NCI-H1694 treated with DMSO at 0.1 percent for 48 hours (cell line): ENCODE measurements around the gene PDGFC.

ENCODE experiments used
- DNase-seq: peaks from one replicate; lab custom pipeline; 2025; lab: John Stamatoyannopoulos, UW

Gene PDGFC

DNA sequence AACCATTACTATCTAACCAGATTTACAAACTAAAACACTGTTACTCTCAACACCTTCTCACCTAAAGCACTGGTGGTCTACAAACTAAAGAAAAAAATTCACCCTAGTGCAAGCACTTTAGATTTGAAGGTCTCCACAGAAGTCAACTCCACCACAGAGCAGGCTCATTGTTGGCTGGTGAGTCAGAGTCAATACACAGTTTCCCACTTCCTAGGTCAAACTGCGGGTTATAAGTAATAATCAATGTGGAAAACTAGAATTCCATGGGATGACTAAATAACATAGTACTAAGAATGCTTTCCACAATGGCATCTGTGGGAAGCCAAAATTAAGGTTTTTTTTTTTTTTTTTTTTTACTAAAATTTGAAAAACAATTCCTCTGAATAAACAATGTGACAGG is 191.8 kb downstream of the PDGFC start:
- no peak for DNase-seq

DNA sequence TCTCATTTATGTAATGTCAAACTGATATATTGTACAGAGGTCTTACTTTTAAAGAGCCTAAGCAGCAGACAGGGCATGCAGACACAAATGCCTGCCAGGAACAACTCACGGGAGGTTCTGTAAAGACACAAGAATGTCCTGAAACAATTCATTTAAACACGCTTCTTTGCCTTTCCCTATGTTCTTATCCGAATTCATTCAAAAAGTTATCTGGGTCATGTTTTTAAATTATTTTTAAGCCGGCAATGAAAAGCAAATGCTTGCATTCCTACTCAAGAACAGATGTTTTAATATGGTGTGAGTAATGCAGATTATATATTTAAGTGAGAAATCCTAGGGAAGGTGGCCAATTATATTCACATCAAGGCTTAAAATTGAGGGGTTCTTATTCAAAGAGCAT is 192.6 kb downstream of the PDGFC start:
- DNase-seq: no peak

DNA sequence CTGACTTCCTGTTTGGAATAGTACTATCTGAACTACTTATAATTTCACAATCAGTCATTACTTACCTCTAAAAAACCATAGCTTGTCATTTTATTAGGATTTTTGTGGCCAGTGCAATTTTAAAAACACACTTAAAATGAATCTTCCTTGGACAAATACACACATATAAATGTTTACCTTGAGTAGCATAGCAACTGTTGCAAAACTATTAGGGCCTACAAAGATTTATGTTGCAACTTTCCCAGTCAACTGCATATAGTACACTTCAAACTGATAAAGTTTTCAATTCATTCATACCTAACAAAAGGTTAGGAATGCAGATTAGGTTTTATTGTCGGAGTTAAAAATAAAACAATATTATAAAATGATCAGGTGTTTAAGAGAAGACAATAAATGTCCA is 193.0 kb downstream of the PDGFC start:
- DNase-seq: no peak

DNA sequence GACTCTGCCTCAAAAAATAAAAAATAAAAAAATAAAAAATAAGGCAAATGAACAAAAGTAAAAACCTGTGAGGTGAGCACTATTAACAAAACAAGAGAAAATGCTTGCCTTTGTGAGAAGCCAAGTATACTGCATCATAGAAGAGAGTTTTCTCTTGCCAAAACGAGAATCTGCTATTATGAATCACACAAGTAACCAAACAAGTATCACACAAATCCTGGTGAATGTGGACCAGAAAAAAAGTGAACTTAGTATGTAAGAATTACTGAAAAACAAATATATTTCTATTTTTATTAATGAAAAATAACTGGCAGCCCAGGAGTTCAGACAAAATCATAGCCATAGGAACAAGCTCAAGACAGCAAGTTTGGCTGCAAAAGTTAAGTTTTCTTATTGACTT is 193.5 kb downstream of the PDGFC start:
- no peak for DNase-seq

DNA sequence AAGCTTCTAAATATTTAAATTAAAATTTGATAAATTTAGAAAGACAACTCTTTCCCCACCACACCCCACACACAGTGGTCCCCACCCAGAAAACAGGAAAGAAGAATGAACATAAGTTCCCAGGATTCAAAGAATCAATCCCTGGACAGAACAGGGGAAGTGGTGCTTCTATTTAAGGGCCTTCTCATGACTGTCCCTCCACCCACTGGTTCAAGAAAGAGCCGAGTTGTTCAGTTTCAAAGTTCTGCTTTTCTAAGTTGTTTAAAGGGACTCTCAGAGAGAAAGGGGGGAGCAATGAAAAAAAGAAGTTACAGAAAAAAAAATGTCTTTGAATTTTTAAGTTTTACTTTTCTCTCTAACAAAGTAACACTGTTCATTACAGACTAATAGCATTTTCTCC is 195.8 kb downstream of the PDGFC start:
- no peak for DNase-seq

DNA sequence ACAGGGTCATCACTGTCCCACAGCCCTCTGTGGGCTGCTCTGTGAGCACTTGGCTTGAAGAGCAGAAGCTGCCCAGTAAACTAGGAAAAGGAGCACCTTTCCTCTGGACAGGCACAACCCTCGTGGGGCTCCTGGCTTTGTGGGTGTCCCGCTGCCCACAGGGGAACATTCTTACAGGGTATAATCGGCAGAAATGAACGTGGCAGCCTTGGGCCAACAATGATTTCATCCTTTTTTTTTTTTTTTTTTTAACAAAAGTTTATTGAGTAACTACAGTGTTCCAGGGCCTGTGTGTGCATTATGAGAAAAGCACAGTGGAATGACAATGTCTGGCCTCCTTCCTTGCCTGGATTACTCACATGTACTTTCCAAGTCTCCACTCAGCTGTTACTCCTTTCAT is 197.2 kb downstream of the PDGFC start:
- no peak for DNase-seq

DNA sequence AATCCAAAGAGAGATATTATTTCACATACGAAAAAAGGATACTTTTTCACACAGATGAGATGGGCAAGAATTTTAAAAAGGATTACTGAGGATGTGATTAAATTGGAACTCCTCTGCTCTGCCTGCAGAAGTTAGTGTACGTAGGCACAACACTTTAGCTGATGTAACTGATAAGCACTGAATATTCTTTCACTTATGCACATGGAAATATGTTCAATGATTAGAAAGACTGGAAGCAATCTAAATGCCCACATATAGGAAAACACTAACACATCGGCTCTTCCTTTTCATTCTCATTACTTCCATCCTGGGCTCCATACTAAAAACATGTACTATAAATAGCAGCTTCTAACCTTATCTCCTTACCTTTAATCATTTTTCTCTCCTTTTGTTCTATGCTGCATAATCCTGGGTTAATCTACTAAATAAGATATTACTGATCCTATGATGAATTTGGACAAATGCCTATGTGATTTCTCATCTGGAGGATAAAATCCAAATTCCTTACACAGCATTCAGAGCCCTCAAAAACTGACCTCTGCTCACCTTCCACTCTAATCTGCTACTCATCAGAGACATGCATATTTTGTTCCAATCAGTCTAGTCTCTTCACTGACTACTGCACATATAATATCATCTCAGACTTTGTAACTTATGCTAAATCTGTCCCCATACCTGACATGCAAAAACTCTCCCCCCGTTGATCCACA is 197.8 kb downstream of the PDGFC start:
- no peak for DNase-seq

DNA sequence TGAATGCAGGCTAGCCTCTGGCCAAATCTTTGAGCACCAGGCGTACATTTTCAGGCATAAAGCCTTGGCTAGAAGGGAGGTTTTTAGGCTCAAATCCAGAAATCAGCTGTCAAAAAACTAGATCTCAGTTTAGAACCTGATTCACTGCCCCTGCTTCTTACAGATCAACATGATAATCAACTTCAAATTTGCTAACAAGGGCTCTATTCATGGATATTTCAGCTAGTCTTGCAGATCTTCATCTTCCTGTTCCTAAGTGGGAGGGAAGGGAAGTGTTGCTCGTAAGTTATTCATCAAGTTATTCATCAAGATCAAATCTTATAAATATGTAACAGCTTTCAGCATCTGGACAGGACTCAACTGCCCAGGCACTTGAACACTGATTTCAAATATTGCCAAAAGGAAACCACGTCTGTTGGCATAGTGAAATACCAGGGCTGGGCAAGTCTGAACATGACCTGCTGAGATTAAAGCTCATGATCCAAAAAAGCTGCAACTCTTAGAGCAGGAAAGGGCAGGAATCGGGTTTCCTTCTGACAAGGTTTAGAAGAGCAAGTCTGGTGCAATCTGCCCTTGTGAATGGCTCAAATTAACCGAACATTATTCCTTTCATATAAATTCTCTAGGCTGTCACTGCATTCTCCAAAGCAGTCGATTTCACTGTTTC is 200.3 kb downstream of the PDGFC start:
- peak; percentile 78 for DNase-seq

DNA sequence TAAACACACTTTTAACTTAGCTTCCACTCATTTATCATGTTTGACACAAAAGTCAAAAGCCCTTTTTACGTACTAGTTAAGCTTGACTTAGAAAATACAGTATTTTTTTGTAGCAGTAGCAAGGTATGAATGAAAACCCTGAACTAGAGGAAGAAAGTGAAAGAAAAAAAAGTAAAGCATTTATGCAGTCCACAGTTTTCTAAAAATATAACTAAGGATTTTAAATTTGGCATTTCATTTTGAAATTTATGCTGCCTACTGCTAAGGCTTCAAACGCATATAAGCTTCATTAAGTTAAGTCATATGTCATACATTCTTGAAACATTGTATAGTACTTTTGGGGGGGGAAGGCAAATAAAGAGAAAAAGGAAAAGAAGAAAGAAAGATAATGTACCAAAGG is 201.5 kb downstream of the PDGFC start:
- DNase-seq: no peak

DNA sequence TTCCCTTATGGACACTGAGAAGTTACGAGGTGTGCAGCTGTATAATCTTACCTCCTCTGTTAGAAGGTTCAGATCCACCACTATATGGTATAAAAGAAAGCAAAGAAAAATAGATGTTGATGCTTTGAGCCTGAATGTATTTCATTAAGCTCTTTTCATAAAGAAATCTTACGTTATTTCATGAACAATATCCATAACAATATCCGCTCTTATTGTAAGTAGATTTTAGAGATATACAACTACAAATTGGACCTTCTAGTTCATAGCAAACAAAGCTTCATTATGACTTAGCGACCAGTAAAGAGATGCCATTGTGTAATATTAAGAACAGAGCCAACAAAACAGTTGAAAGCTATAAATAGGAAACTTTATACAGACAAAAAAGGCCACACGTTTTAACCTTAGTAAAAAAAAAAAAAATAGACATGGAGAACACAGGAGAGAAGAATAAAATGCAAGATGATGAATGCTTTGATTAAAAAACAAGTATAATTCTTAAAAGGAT is 203.6 kb downstream of the PDGFC start:
- no peak for DNase-seq

DNA sequence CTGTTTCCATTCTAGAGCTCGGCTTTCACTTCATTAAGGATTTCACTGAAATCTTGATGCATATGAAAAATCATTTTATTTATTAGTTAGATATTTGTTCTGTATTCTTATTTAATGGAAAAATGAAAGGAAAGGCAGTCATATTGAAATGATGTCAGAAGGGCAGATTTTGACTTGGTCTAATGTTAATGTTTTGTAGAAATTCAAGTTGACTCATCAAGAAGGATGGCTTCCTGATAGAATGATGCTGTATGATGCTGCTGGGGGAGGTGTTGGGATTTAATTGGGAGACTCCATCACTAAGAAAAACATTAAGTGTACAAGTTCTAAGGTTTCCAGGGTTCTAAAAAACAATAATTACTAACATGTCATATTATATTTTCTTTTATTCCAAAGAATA is 204.8 kb downstream of the PDGFC start:
- DNase-seq: no peak

DNA sequence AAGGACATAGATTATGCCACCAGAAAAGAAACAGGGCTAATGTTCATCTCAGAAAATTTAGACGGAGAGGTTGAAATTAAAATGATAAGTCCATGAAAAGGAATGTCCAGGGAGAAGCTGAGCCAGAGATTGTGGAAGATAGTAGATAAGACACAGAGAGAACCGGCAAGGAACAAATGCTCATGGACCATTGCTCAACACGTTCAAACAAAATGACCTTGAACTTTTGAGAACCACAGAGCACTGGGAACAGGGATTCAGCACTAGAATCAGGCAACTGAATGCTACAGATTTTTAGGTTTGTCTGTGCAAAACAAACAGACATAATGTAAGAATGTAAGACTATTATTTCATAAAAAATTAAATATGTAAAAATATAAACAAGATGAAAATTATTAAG is 206.3 kb downstream of the PDGFC start:
- no peak for DNase-seq

DNA sequence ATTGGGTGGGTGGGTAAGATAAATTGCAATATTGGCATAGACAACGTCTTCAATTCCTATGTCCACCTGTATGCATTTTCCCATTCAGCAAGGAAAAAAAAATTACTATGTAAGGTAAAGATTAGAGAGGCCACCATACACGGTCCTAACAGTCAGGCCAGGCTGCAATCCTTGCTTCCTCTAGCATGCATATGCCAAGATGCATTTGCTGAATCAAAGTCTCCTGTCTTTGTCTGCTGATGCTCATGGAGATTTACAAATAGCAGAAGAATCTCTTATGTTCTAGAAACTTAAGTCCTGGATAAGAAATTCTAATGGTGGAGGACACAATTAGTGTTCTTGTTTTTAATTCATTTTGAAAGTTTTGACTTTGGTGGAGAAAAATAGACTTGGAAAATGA is 206.8 kb downstream of the PDGFC start:
- no peak for DNase-seq

DNA sequence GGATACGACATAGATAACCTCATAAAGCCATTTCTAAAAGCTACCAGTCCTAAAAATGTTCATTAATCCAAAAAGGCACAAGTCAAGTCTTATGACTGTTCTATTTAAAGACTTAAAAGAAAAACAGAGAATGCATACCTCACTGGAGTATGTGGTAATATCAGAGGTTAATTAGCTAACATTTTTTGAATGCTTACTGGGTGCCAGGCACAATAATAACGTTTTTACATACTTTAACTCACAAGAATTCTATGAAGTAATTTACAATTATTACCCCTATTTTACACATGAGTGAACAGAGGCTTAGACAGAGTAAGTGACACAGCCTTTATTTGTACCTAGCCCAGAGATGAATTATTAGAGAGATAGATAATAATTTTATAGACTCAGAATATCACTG is 207.5 kb downstream of the PDGFC start:
- DNase-seq: peak; percentile 2

DNA sequence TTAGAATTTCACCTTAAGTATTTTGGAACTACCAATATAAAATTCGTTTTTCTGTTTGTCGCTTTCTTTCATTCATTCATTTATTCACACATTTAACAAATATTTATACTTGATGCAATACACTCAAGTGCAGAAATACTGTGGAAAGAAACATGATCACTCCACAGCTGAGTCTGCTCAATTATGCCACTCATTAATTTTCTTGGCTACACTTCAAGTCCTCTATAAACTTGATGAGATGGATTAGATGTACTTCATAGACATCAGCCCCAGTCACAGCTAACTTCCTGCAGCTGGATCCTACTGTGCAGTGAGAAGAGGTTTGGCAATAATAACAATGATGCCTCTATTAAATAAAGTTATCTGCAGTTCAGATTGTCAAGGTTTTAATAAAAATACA is 208.1 kb downstream of the PDGFC start:
- peak; percentile 45 for DNase-seq

DNA sequence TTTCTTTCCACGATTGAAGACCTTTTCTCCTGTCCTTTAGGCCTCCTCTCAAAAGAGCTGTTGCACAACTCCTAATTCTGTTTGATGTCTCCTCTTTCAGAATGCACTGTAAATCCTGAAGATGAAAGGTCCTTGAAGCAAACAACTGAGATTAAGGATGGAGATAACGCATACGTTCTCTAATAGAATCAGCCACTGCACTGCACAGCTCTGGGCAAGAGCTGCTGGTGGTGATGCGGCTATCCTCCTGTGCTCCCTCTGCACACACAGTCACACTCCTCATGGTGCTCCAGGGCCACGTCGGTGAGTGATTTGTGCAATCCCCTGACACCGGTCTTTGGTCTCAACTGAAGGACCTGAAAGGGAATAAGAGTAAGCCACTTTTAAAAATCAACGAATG is 208.7 kb downstream of the PDGFC start:
- no peak for DNase-seq

DNA sequence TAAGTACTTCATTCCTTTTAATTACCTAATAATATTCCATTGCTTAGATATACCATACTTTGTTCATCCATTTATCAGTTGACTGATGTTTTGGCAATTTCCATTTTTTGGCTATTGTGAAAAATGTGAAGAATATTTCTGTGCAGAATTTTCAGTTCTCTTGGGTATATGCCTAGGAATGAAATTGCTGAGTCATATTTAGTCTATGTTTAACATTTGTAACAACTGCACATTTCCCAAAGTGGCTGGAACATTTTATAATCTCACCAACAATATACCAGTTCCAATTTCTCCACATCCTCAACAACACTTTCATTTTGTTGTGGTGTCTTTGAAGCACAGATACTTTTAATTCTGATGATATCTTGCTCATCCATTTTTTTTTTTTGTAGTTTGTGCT is 215.5 kb downstream of the PDGFC start:
- no peak for DNase-seq

DNA sequence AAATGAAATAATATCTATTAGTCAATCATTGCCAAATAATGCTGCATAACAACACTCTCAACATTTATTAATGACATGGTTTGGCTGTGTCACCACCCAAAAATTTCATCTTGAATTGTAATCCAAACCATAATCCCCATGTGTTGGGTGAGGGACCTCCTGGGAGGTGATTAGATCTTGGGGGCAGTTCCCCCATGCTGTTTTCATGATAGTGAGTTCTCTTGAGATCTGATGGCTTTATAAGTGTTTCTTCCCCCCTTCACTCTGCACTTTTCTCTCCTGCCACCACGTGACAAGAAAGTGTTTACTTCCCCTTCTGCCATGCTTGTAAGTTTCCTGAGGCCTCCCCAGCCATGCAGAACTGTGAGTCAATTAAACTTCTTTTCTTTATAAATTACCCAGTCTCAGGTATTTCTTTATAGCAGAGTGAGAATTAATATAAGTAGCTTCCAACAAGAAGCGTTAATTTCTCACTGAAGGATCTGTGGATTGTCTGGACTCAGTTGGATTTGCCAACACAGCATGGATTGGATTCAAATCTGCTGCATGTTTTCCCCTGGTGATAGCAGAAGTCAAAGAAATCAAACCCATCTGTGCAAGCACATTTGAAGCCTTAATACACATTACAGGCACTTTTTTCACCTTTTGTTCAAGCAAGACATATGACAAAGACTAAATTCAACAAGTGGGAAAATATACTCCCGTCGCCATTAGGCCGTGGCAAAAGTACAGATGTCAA is 216.6 kb downstream of the PDGFC start:
- DNase-seq: no peak

DNA sequence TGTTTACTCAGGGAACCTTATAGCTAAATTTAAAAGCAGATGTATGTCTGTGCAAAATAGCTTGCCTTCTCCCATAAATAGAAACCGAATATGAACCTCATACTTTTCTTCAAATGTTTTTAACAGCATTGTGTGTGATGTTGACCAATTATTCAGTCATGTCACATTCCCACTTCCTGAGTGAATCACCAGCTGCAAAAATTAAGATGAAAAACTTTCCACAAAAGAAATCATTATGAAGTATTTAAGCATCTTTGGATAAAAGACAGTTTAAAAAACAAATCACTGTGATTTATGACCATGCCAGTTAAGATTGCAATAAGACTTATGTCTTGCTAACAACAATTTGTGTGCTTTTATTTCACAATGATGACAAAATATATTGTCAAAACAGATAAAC is 220.1 kb downstream of the PDGFC start:
- no peak for DNase-seq

DNA sequence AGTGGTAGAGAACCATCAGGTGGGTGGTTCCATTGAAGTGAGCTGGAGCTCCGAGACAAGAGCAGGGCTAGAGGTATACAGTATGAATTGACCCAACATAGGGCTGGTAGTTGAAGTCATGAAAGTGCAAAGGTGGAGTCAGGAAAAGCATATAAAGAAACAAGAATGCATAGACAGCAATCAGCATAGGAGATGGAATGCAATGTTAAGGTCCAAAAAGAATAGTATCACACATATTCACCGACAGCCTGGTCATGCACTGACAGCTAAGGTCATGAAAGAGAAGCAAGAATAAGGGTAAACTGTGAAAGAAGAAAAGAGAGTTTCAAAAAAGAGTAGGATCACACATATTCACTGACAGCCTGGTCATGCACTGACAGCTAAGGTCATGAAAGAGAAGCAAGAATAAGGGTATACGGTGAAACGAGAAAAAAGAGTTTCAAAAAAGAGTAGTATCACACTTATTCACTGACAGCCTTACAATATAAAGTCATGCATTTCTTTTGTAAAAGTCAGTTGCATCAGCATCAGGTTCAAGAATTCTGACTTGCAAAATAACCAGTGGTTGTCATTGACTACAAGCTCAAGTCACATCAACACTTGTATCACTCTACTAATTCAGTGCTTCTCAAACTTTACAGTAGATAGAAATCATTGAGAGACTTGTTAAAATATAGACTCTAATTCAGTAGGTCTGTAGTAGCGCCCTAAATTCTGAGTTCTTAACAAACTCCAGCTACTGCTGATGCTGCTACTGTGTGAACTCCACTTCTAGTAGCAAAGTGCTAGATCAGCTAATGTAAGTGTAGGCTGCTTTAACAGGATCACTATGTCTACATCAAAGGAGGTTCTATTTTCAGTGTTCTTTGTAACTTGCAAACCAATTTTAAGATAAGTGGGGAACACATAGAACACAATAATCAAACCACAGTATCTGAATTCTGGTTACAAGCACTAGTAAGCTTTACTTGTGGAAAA is 221.9 kb downstream of the PDGFC start:
- DNase-seq: no peak

DNA sequence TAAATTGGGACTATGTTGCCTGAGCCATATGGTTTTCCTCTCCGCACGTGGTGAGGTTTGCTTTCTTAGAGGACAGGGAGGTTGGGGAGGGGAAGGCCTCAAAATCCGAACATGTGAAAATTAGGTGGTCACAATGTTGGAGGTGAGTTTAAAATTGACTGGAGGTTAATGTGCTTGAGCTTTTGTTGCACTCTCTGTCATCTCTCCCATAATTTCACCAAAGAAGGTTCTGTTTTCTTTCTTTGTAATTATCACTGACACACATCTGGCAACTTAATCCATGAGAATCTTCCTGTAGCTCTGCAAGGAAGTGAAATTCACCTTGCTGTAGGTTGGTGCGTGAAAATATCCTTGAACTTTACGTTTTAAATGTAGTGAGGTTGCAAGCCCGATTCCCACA is 225.5 kb downstream of the PDGFC start:
- no peak for DNase-seq

DNA sequence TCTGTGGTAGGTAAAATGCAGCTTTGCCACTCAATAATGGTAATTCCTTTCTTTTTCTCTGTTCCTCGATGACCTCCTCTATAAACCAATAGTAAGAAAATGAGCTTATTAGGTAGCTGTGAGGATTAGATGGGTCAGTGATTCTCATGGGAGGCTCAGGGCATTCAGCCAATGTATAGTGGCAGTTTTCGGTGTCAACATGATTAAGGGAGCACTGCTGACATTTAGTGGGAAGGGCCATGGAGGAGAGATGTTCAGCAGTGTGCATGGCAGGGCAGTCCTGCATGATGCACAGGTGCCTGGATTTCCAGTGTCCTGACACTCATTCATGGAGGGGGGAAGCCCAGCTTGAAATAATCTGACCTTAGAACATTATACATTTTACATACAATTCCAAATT is 232.8 kb downstream of the PDGFC start:
- DNase-seq: no peak
